ENCODE results near the gene TMEM11. TPM values are rescaled to one million over a fixed set of nuclear protein-coding genes. Genes with fewer than 3 reads are reported as not detected.

The TMEM11 gene
- total RNA-seq, 2 experiments from 2014 or later: 24.8 to 29.3 TPM

DNA sequence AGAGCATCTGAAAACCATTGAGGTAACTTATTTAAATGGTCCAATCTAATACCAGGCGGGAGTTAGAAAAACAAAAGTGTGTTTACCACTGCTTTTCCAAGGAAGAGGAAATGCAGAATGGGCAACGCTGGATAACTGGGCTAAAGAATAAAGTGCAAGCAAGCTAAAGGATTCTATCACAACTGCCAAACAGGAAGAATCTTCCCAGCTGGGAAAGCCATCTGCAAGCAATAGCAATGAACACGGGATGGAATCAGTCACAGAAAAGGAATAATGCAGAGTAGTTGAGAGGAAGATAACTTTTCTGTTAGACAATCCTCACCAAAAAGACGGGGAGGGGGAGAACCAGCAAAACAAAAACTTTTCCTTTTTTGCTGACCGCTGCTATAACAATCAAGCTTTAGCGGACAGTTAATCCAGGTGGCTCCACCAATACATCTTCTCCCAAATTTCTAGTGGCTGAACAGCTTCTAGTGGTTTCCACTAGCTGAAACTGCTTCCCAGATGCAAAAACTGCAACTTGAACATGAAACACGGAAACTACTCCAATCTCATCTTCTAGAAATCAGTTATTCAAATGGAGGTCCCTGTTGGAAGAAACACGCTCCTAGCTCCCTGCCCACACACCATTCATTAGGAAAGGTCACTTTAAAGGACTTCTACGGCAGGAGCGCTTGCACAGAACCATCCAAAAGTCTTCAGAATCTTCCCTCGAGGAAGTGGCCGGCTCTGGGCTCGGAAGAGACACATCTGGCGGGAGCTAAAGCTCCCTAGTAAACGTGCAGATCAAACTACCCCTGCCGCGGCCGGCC lies 929 bp downstream of the TMEM11 start:
- CTCF ChIA-PET: interaction anchor here (0.8 to 2.6 kb wide), 7 partner anchors 17 to 299 kb away, joined by 3 to 10 read pairs (median 3); no protein-coding TSS in a partner anchor
- H3K4me1 Mint-ChIP-seq: peaks cover 59% of the 10 kb centered on the region
- H3K9me3 Mint-ChIP-seq (ENCODE audit: low read depth): no peaks in the 10 kb centered on the region
- H3K27me3 Mint-ChIP-seq: no peaks in the 10 kb centered on the region
- no peak for DNase-seq
- peak overlapping the region; percentile 92 for H3K27ac Mint-ChIP-seq
- H3K36me3 Mint-ChIP-seq: peaks cover 9% of the 10 kb centered on the region
- no peak for ATAC-seq
- H3K4me3 Mint-ChIP-seq: peak overlapping the region; percentile 88

DNA sequence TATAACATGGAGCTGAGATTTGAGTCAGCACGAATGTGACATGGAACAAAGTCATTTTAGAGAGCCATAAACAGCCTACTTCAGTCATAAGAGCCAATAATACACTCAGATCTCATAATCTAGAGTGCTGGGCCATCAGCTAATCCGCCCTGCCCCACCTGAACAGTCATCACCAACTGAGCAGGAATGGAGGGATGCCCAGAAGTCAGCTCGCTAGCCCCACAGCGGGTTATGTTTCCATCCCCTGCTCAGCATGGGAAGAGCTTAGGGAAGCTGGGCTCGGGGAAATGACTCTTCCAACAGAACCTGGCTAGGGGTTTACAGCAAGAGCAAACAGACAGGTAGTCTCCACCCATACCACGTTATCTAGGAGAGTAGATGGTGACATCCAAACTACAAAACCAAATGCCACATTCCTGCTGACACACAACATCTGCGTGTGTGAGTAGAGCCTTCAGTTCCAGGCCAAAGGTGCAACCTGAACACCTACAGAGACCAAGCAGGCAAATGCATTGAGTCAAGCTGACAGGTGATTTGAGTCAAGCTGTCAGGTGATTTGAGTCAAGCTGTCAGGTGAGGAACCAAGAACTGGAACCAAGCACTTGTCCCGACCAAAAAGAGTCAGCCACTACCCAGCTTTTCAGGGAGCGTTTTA lies 2.0 kb downstream of the TMEM11 start:
- Mint-ChIP-seq H3K27ac (peak overlapping the region; percentile 9), H3K27me3 (no peaks in the 10 kb centered on the region), H3K4me1 (peaks cover 50% of the 10 kb centered on the region), H3K4me3 (peak overlapping the region; percentile 88), H3K36me3 (peaks cover 9% of the 10 kb centered on the region), H3K9me3 (ENCODE audit: low read depth) (no peaks in the 10 kb centered on the region)
- CTCF ChIA-PET: interaction anchor here (1.4 to 2.6 kb wide), 2 partner anchors 68 to 92 kb away, joined by 5 to 10 read pairs; no protein-coding TSS in a partner anchor
- no peak for DNase-seq
- ATAC-seq: no peak

DNA sequence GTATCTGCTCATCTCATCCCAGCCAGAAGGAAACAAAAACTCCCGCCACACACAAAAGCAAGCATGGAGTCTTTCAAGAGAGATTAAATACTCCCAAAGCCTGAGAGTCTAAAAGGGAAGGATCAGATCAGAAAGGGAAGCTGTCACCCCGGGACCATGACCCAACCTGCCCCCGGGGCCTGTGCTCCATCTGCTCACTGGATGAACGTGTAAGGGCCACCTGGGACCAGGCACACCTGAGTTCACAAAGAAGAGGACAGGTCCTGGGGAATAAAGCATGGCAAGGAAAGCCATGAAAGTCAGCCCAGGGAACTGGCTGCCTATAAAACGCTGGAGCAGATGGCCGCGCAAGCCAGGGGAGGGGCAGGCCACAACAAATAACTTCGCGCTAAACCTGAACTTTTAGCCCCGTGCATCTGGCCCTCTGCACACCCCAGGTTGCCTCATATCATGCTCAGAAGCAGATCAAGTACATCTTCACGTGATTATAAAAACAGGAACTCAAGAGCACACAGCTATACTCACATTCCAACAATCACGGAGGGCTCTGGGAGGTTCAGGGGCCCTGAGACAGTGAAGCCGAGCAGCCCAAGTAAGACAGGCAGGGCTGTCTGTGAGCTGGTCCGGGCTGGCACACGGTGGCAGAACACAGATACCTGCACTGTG lies 3.4 kb downstream of the TMEM11 start:
- peaks cover 41% of the 10 kb centered on the region for H3K4me1 Mint-ChIP-seq
- ATAC-seq (no peak), DNase-seq (no peak)
- no peaks in the 10 kb centered on the region for H3K9me3 Mint-ChIP-seq (ENCODE audit: low read depth)
- CTCF ChIA-PET: interaction anchor here (0.6 to 1.4 kb wide), 2 partner anchors 91 to 303 kb away, joined by 3 to 5 read pairs; no protein-coding TSS in a partner anchor
- H3K36me3 Mint-ChIP-seq: peaks cover 11% of the 10 kb centered on the region
- H3K4me3 Mint-ChIP-seq: no peak overlapping the region
- H3K27ac Mint-ChIP-seq: no peak overlapping the region
- H3K27me3 Mint-ChIP-seq: no peaks in the 10 kb centered on the region

DNA sequence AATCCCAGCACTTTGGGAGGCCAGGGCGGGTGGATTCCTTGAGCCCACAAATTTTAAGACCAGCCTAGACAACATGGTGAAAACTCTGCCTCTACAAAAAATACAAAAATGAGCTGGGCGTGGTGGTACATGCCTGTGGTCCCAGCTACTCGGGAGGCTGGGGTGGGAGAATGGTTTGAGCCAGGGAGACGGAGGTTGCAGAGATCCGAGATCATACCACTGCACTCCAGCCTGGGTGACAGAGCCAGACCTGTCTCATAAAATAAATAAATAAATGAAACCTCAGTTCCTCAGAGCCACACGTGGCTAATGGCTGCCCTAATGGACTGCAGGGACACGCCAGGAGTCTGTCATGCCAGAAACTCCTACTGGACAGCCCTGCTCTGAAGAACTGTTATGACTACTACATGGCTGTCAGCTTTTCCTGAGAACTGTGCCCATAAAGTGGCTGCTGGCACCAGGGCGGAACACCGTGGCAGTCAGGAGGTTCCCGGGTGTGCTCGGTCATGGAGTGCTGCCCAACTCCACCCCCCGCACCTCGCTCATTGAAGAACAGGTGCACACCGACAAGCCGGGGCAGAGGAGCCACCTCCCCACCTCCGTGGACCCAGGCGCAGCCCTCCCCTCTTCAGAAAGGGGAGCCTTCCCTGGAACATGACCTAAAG lies 4.3 kb downstream of the TMEM11 start:
- no peak for ATAC-seq

DNA sequence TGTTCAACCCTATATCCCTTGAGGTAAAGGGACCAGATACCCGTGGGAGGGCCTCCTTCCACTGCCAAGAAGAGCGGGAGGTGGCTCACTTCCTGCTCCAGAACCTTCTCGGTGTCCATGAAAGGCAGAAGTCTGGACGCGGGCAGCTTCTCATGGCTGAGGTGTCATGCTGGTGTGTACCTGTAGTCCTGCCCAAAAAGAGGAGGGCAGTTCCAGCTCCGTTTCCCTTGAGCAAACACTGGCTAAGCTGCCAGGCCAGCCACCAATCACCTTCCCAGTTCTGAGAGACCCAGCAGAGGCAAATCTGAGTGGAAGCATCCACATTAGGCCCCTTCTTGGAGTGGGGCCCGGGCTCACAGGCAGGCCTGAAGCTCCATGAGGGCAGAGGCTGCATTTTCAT lies 5.6 kb downstream of the TMEM11 start:
- H3K4me1 Mint-ChIP-seq: peaks cover 34% of the 10 kb centered on the region
- no peak for DNase-seq
- H3K4me3 Mint-ChIP-seq: no peak overlapping the region
- CTCF ChIA-PET: no interaction called here
- no peaks in the 10 kb centered on the region for H3K9me3 Mint-ChIP-seq (ENCODE audit: low read depth)
- peaks cover 11% of the 10 kb centered on the region for H3K36me3 Mint-ChIP-seq
- no peak overlapping the region for H3K27ac Mint-ChIP-seq
- H3K27me3 Mint-ChIP-seq: no peaks in the 10 kb centered on the region
- ATAC-seq: no peak

More for the DNA sequence above, 4.3 kb downstream of the TMEM11 start:
- Mint-ChIP-seq H3K9me3 (ENCODE audit: low read depth) (no peaks in the 10 kb centered on the region), H3K27me3 (no peaks in the 10 kb centered on the region), H3K36me3 (peaks cover 11% of the 10 kb centered on the region), H3K27ac (no peak overlapping the region), H3K4me3 (no peak overlapping the region), H3K4me1 (peaks cover 32% of the 10 kb centered on the region)
- DNase-seq: no peak
- CTCF ChIA-PET: no interaction called here

DNA sequence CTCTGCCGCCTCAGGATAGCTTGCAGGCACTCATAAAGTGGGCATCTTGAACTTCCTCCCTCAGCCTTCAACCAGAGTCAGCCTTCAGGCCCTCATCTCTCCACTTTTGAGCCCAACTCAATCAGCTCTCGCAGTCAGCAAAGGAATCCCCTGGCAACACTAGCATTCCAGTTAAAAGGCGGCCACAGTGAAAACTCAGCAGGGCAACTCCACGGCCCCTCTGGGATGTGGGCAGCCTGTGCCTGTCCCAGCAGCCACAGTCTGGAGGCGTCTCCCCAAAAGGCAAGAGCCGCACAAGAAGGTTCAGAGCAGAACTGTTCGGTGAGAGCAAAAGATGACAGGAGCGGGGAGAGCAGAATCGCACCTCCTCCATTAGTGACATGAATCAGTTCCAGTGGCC lies 9.0 kb downstream of the TMEM11 start:
- Mint-ChIP-seq H3K4me3 (no peak overlapping the region), H3K36me3 (peaks cover 6% of the 10 kb centered on the region), H3K27ac (peak overlapping the region; percentile 20), H3K27me3 (no peaks in the 10 kb centered on the region), H3K9me3 (ENCODE audit: low read depth) (no peaks in the 10 kb centered on the region), H3K4me1 (peaks cover 8% of the 10 kb centered on the region)
- ATAC-seq (no peak), DNase-seq (no peak)
- CTCF ChIA-PET: no interaction called here

DNA sequence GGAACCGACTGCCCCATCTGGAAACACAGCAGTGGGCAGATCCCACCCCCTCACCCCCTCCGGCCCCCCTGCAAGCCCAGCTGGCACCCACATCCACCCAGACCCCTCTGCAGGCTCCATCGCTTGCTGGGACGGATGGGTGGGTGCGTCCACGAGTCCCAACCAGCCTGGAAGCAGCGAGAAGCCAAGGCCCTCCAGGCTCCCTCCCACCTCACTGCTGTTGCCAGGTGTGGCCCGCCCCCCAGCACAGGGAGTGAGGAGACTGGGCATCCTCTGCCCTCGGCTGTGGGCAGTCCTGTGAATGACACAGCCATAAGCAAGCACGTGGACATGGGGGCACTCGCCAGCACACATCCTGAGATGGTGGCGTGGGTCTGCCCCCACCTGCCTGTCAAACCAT lies 11.4 kb downstream of the TMEM11 start:
- Mint-ChIP-seq H3K4me1 (peaks cover 7% of the 10 kb centered on the region), H3K27ac (no peak overlapping the region), H3K36me3 (peaks cover 14% of the 10 kb centered on the region), H3K27me3 (no peaks in the 10 kb centered on the region), H3K4me3 (no peak overlapping the region), H3K9me3 (ENCODE audit: low read depth) (no peaks in the 10 kb centered on the region)
- CTCF ChIA-PET: no interaction called here
- no peak for DNase-seq
- no peak for ATAC-seq

DNA sequence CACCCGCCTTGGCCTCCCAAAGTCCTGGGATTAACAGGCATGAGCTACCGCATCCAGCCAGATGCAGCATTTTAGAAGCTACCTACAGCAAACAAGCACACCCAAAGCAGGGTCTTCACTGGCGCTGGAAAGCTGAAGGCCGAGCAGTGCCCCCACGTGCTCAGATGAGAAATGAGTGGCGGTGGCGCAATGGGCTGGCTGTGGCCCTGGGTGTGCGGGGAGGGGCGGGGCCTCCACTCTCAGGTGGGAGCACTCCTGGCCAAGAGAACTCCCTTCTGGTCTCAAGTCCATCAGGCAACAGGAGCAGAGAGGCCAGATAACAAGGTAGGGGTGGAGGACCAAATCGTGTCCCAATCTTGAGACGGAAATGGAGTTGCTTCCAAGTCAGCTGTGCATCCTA lies 12.1 kb downstream of the TMEM11 start:
- Mint-ChIP-seq H3K9me3 (ENCODE audit: low read depth) (no peaks in the 10 kb centered on the region), H3K36me3 (peaks cover 20% of the 10 kb centered on the region), H3K27ac (no peak overlapping the region), H3K4me1 (peaks cover 7% of the 10 kb centered on the region), H3K27me3 (no peaks in the 10 kb centered on the region), H3K4me3 (no peak overlapping the region)
- CTCF ChIA-PET: interaction anchor here (1.1 kb wide), 1 partner anchor 82 kb away, joined by 3 read pairs; no protein-coding TSS in a partner anchor
- ATAC-seq (no peak), DNase-seq (no peak)

DNA sequence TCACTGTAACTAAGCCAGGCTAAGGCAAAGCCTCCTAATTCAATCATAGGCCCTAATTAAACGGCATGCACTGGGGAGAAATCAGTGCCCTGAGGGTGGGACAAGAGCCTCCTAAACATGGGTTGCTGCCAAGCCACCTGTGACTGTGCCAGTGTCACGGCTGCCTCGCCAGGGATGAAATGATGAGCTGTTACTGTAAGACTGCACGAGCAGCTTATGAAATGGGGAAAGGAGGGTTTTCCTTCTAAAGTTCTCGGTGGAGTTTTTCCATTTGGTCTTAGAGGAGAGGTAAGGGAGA lies 12.7 kb downstream of the TMEM11 start:
- peaks cover 7% of the 10 kb centered on the region for H3K4me1 Mint-ChIP-seq

DNA sequence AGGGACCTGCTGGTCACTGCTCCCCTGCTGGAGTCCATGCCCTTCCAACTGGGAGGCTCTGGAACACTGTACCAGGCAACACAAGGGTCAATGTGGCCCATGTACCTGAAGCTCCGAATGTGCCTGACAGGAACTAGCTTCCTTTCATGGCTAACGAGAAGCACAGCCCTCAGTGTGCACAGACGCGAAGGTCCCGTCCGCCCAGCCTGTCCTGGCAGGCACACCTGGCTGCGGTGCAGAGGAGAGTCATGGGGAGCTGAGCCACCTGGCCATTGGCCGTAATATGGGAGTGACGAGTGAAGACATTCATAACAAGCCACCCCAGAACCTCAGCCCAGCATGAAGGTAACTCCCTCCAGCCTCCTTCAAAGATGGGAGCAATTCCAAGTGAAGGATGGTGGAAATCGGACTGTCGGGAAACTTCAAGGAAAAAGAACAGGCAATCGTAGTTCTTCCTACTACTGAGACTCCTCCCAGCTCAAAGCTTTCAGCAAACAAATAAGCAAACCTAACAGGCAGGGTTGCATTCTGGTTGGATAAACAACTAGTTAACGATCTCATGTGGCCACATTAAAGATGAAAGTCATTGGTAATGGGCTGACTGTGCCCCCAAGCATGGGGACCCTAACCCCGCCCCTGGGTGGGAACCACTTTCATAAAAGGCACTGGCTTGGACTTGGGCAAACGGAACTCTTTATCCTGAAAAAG lies 13.2 kb downstream of the TMEM11 start:
- Mint-ChIP-seq H3K4me1 (peaks cover 7% of the 10 kb centered on the region), H3K4me3 (no peak overlapping the region), H3K9me3 (ENCODE audit: low read depth) (no peaks in the 10 kb centered on the region), H3K36me3 (peaks cover 20% of the 10 kb centered on the region), H3K27me3 (no peaks in the 10 kb centered on the region), H3K27ac (no peak overlapping the region)
- DNase-seq: no peak
- no peak for ATAC-seq
- CTCF ChIA-PET: no interaction called here

More for the DNA sequence above, 12.7 kb downstream of the TMEM11 start:
- DNase-seq: no peak
- Mint-ChIP-seq H3K27ac (no peak overlapping the region), H3K27me3 (no peaks in the 10 kb centered on the region), H3K4me3 (no peak overlapping the region), H3K9me3 (ENCODE audit: low read depth) (no peaks in the 10 kb centered on the region), H3K36me3 (peaks cover 20% of the 10 kb centered on the region)
- CTCF ChIA-PET: interaction anchor here (1.1 kb wide), 1 partner anchor 82 kb away, joined by 3 read pairs; no protein-coding TSS in a partner anchor
- no peak for ATAC-seq

DNA sequence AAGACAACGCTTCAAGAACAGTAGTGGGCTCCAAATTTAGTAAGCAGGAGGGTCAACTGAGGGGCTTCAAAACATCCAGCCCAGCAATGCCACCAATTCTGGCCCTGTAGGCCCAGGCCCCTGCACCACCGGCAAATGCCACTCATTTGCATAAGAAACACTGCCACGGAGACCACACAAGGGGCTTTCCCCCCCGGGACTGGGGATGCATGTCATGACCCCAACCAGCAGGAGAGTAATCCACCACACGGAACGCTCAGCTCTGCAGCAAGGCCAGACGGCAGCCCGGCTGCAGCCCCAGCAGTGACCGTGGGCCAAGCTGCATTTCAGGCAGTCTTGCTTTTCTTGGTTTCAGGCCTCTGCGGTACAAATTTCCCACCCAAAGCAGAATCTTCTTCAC lies 14.1 kb downstream of the TMEM11 start:
- DNase-seq (no peak), ATAC-seq (no peak)
- peaks cover 20% of the 10 kb centered on the region for H3K36me3 Mint-ChIP-seq
- H3K4me3 Mint-ChIP-seq: no peak overlapping the region
- H3K9me3 Mint-ChIP-seq (ENCODE audit: low read depth): no peaks in the 10 kb centered on the region
- no peak overlapping the region for H3K27ac Mint-ChIP-seq
- H3K27me3 Mint-ChIP-seq: no peaks in the 10 kb centered on the region
- CTCF ChIA-PET: no interaction called here
- H3K4me1 Mint-ChIP-seq: peaks cover 7% of the 10 kb centered on the region

DNA sequence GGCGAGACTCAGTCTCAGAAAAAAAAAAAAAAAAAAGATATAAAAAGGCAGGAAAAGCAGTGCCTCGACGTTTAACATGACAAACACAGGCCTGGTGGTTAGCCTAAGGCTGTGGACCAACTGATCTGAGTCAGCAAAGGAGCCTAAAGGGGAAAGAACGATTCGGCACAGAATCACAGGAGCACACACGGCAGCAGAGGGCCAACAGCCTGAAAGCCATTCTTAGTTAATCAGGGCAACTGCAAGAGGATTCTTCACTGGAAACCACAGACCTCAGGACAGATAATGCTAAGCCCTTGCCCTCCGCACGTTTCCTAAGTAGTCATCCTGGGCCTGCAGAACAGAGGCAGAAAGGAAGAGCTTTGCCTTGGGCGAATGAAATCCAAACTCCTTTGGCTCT lies 14.7 kb downstream of the TMEM11 start:
- H3K4me3 Mint-ChIP-seq: no peak overlapping the region
- peaks cover 22% of the 10 kb centered on the region for H3K36me3 Mint-ChIP-seq
- no peak overlapping the region for H3K27ac Mint-ChIP-seq
- no peaks in the 10 kb centered on the region for H3K9me3 Mint-ChIP-seq (ENCODE audit: low read depth)
- H3K27me3 Mint-ChIP-seq: no peaks in the 10 kb centered on the region
- no peak for DNase-seq
- CTCF ChIA-PET: interaction anchor here (0.6 kb wide), 1 partner anchor 47 kb away, joined by 3 read pairs; no protein-coding TSS in a partner anchor
- no peak for ATAC-seq
- H3K4me1 Mint-ChIP-seq: peaks cover 7% of the 10 kb centered on the region

DNA sequence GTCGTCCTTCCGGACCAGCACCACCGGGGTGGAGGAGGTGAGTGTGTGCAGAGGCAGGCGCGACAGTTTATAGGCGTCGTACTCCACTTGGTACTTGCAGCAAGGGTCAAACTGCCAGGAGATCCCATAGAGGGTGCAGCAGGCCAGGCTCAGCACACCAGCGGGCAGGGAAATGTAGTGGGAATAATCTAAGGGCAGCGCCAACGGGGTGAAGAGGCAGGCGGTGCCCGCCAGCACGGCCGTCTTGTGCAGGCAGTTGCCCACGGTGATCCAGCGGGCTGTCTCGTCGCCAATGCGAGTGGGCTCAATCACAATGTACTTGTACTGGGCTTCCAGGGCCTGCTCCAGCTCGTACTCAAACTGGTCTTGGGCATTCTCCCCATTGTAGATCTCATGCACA lies 15.6 kb downstream of the TMEM11 start:
- no peak for ATAC-seq
- H3K4me1 Mint-ChIP-seq: peaks cover 12% of the 10 kb centered on the region
- DNase-seq: no peak
- H3K36me3 Mint-ChIP-seq: peaks cover 22% of the 10 kb centered on the region
- CTCF ChIA-PET: interaction anchor here (0.6 kb wide), 1 partner anchor 48 kb away, joined by 3 read pairs; no protein-coding TSS in a partner anchor
- no peaks in the 10 kb centered on the region for H3K9me3 Mint-ChIP-seq (ENCODE audit: low read depth)
- no peak overlapping the region for H3K27ac Mint-ChIP-seq
- no peaks in the 10 kb centered on the region for H3K27me3 Mint-ChIP-seq
- H3K4me3 Mint-ChIP-seq: no peak overlapping the region

All from activated CD8-positive, alpha-beta memory T cell treated with anti-CD3 and anti-CD28 coated beads, Interleukin-2, amount 10 ng/mL, durations not matched to agents 7 days and 5 days (primary cell).